ENCODE results near the gene PATJ. TPM values are rescaled to one million over a fixed set of nuclear protein-coding genes. Genes with fewer than 3 reads are reported as not detected.

Gene PATJ
- total and polyA plus RNA-seq, 2 donors (not counting 3 experiments of a cell fraction or from before 2014, with no cell fraction given) = 1.1 to 3.0 TPM

GRCh38 chr1:62066713-62067112 is 324.4 kb downstream of the PATJ start:
- Histone ChIP-seq H3K79me2 (ENCODE audit: control insufficient read depth, insufficient read depth, low read length) (no peaks in the 10 kb centered on the region), H3K4me2 (ENCODE audit: insufficient read depth, low read length) (no peak overlapping the region), H3K9ac (replicated peaks; ENCODE audit: extremely low read depth, insufficient read depth, low read length) (no peak overlapping the region), H3K27me3 (ENCODE audit: control insufficient read depth in 2 of 2, insufficient read depth in 2 of 2, low read length in 2 of 2) (no peaks in the 10 kb centered on the region), H3K4me3 (replicated peaks in 1 of 3; ENCODE audit: insufficient read depth in 1 of 3, low read depth in 1 of 3, low read length in 3 of 3) (no peak overlapping the region), H4K20me1 (replicated peaks; ENCODE audit: control insufficient read depth, extremely low read depth, insufficient read depth, low read length) (no peaks in the 10 kb centered on the region), H3K9me3 (replicated peaks; ENCODE audit: control insufficient read depth, insufficient read depth, low read length) (no peaks in the 10 kb centered on the region), H2AFZ (ENCODE audit: low read depth, low read length) (no peak overlapping the region), H3K27ac (ENCODE audit: insufficient read depth, low read depth, low read length) (no peak overlapping the region), H3K4me1 (ENCODE audit: control insufficient read depth, extremely low read depth, insufficient read depth, low read length) (no peaks in the 10 kb centered on the region), H3K9me1 (replicated peaks; ENCODE audit: control insufficient read depth, extremely low read depth, insufficient read depth, low read length) (no peaks in the 10 kb centered on the region), H3K36me3 (ENCODE audit: control insufficient read depth in 2 of 2, extremely low read depth in 1 of 2, insufficient read depth in 2 of 2, low read length in 2 of 2) (no peaks in the 10 kb centered on the region)
- POLR2A ChIA-PET = no interaction called here
- no peak for TF ChIP-seq POLR2AphosphoS5 (IDR thresholded peaks at IDR 0.05; ENCODE audit: insufficient read depth, low read depth, low read length)
- TF ChIP-seq MYC (IDR thresholded peaks at IDR 0.05; ENCODE audit: low read depth, low read length) = no peak
- no peak for TF ChIP-seq MAX (IDR thresholded peaks at IDR 0.05; ENCODE audit: insufficient read depth, insufficient read length)
- no peak for TF ChIP-seq CTCF (IDR thresholded peaks at IDR 0.05; ENCODE audit: extremely low read depth in 1 of 2, insufficient read depth in 1 of 2, low read depth in 1 of 2, low read length in 2 of 2)
- dilution Hi-C loops (cut with MboI; ENCODE audit: extremely low pct_ligation_motif_present, low sequenced_read_pairs) = no loop called here
- intact Hi-C loops (cut with micrococcal nuclease) = no loop called here
- CTCF ChIA-PET = no interaction called here
- BruUV-seq (replicated peaks) = no TSS peak
- no peak for DNase-seq (ENCODE audit: low read depth, low spot score)
- no peak for FAIRE-seq

- Histone ChIP-seq H3K4me1 (ENCODE audit: control insufficient read depth, extremely low read depth, insufficient read depth, low read length) (no peaks in the 10 kb centered on the region), H3K9ac (replicated peaks; ENCODE audit: extremely low read depth, insufficient read depth, low read length) (no peak overlapping the region), H2AFZ (ENCODE audit: low read depth, low read length) (no peak overlapping the region), H3K9me3 (replicated peaks; ENCODE audit: control insufficient read depth, insufficient read depth, low read length) (no peaks in the 10 kb centered on the region), H3K4me3 (replicated peaks in 1 of 3; ENCODE audit: insufficient read depth in 1 of 3, low read depth in 1 of 3, low read length in 3 of 3) (no peak overlapping the region), H3K9me1 (replicated peaks; ENCODE audit: control insufficient read depth, extremely low read depth, insufficient read depth, low read length) (no peaks in the 10 kb centered on the region), H3K4me2 (ENCODE audit: insufficient read depth, low read length) (no peak overlapping the region), H4K20me1 (replicated peaks; ENCODE audit: control insufficient read depth, extremely low read depth, insufficient read depth, low read length) (no peaks in the 10 kb centered on the region), H3K36me3 (ENCODE audit: control insufficient read depth in 2 of 2, extremely low read depth in 1 of 2, insufficient read depth in 2 of 2, low read length in 2 of 2) (no peaks in the 10 kb centered on the region), H3K27me3 (ENCODE audit: control insufficient read depth in 2 of 2, insufficient read depth in 2 of 2, low read length in 2 of 2) (peaks cover 0 to 2% of the 10 kb centered on the region in 2 experiments), H3K79me2 (ENCODE audit: control insufficient read depth, insufficient read depth, low read length) (no peaks in the 10 kb centered on the region), H3K27ac (ENCODE audit: insufficient read depth, low read depth, low read length) (no peak overlapping the region)
- DNase-seq (ENCODE audit: low read depth, low spot score) (no peak), FAIRE-seq (no peak)
- intact Hi-C loops (cut with micrococcal nuclease) (no loop called here), dilution Hi-C loops (cut with MboI; ENCODE audit: extremely low pct_ligation_motif_present, low sequenced_read_pairs) (no loop called here)
- ChIA-PET CTCF (interaction anchor here (0.9 to 1.9 kb wide), 7 partner anchors 10 to 1911 kb away, joined by 3 to 6 read pairs (median 3); no protein-coding TSS in a partner anchor), POLR2A (no interaction called here)
- BruUV-seq (replicated peaks) = no TSS peak
- TF ChIP-seq POLR2A (IDR thresholded peaks at IDR 0.05; ENCODE audit: low read depth, low read length) (no peak), MYC (IDR thresholded peaks at IDR 0.05; ENCODE audit: low read depth, low read length) (no peak), GATA2 (IDR thresholded peaks at IDR 0.05; ENCODE audit: insufficient read depth, insufficient read length, low read depth, low read length) (no peak), JUN (IDR thresholded peaks at IDR 0.05; ENCODE audit: borderline replicate concordance, insufficient read depth, insufficient read length, low read depth) (no peak), CTCF (IDR thresholded peaks at IDR 0.05; ENCODE audit: extremely low read depth in 1 of 2, insufficient read depth in 1 of 2, low read depth in 1 of 2, low read length in 2 of 2) (no peak), FOS (IDR thresholded peaks at IDR 0.05; ENCODE audit: borderline replicate concordance, insufficient read depth, low read length) (no peak), POLR2AphosphoS5 (IDR thresholded peaks at IDR 0.05; ENCODE audit: insufficient read depth, low read depth, low read length) (no peak), MAX (IDR thresholded peaks at IDR 0.05; ENCODE audit: insufficient read depth, insufficient read length) (no peak), EZH2 (IDR thresholded peaks at IDR 0.05; ENCODE audit: borderline replicate concordance, low read depth, low read length, severe bottlenecking) (no peak)
These were observed 326.1 kb downstream of the PATJ start for GRCh38 chr1:62068416-62068843.

Measured in endothelial cell of umbilical vein (primary cell).